Suprapubic skin (tissue), 4 donors: ENCODE data around the gene MAGI1. TPM values are rescaled to one million over a fixed set of nuclear protein-coding genes. Genes with fewer than 3 reads are reported as not detected.

Experiments
- DNase-seq, 2 donors: peaks; one replicate each; pipeline ENCODE4 v3.0.0-alpha.2; 2019; ENCODE audit warnings: low spot score in 2 of 2
- H3K27ac ChIP-seq: fragments of 200-600 bp; sonication (generic); one replicate; pipeline ENCODE4 v1.5.1; 2019
- H3K27me3 ChIP-seq: fragments of 200-600 bp; sonication (generic); one replicate; pipeline ENCODE4 v1.5.1; 2019
- H3K36me3 ChIP-seq: fragments of 200-600 bp; sonication (generic); one replicate; pipeline ENCODE4 v1.5.1; 2019
- H3K4me1 ChIP-seq: fragments of 200-600 bp; sonication (generic); one replicate; pipeline ENCODE4 v1.5.1; 2019
- H3K4me3 ChIP-seq: fragments of 200-600 bp; sonication (generic); one replicate; pipeline ENCODE4 v1.5.1; 2019; ENCODE audit warnings: mild to moderate bottlenecking
- H3K9me3 ChIP-seq: fragments of 200-600 bp; sonication (generic); one replicate; pipeline ENCODE4 v1.5.1; 2019
- CTCF ChIP-seq, 2 donors: fragments of 200-600 bp in 1 of 2; fragments of 450-650 bp in 1 of 2; sonication (generic) in 1 of 2; IDR thresholded peaks; one replicate each; pipeline ENCODE4 v1.5.1; 2016 to 2019; ENCODE audit warnings: antibody characterized with exemption in 2 of 2, mild to moderate bottlenecking in 1 of 2, moderate library complexity in 1 of 2
- EP300 ChIP-seq: sonication (generic); formaldehyde crosslinking; IDR thresholded peaks from one replicate; pipeline ENCODE4 v1.6.1; 2017; ENCODE audit warnings: antibody characterized with exemption
- POLR2A ChIP-seq, 2 donors: fragments of 450-650 bp; IDR thresholded peaks; one replicate each; pipeline ENCODE4 v1.6.1; 2017; ENCODE audit warnings: antibody characterized with exemption in 2 of 2, mild to moderate bottlenecking in 2 of 2, moderate library complexity in 2 of 2
- POLR2AphosphoS5 ChIP-seq, 3 donors: sonication (generic); formaldehyde crosslinking; IDR thresholded peaks; one replicate each; pipeline ENCODE4 v1.6.1; 2017; ENCODE audit warnings: antibody characterized with exemption in 3 of 3
- WGBS: methylation state at CpG from one replicate; pipeline ENCODE4 v1.1.5; 2018; 5-methylcytosine and 5-hydroxymethylcytosine counted together
- total RNA-seq, 4 donors: library from RNA; depleted of rRNA; stranded (reverse); fragments of >200 nt; gene quantifications; one replicate each; pipeline ENCODE4 v1.1.0, GENCODE V29; 2016

The MAGI1 gene
- total RNA-seq, 4 donors from 2014 or later, result 37.9 to 71.5 (median 48.6) TPM

GRCh38 chr3:65449841-65450428 lies 588.8 kb downstream of the MAGI1 start:
- H3K4me1 ChIP-seq, result no peaks in the 10 kb centered on the region
- DNase-seq, result no peak

GRCh38 chr3:65448120-65448519 lies 590.6 kb downstream of the MAGI1 start:
- no peak for DNase-seq
- Histone ChIP-seq H3K36me3 (no peaks in the 10 kb centered on the region), H3K4me3 (no peak overlapping the region), H3K27ac (no peak overlapping the region), H3K27me3 (no peaks in the 10 kb centered on the region), H3K4me1 (no peaks in the 10 kb centered on the region), H3K9me3 (no peaks in the 10 kb centered on the region)
- 81% methylated on average over 3 of the region's 3 CpGs for whole genome bisulfite sequencing
- TF ChIP-seq CTCF (IDR thresholded peaks at IDR 0.05) (no peak), POLR2AphosphoS5 (IDR thresholded peaks at IDR 0.05) (no peak), POLR2A (IDR thresholded peaks at IDR 0.05) (no peak), EP300 (no peak)

More at GRCh38 chr3:65449841-65450428, 588.8 kb downstream of the MAGI1 start:
- H3K36me3 ChIP-seq, result no peaks in the 10 kb centered on the region
- WGBS, result 96% methylated on average over 6 of the region's 6 CpGs
- H3K9me3 ChIP-seq, result no peaks in the 10 kb centered on the region
- no peaks in the 10 kb centered on the region for H3K27me3 ChIP-seq
- H3K4me3 ChIP-seq, result no peak overlapping the region
- H3K27ac ChIP-seq, result no peak overlapping the region
- no peak for TF ChIP-seq POLR2AphosphoS5 (IDR thresholded peaks at IDR 0.05)
- no peak for TF ChIP-seq EP300
- TF ChIP-seq POLR2A (IDR thresholded peaks at IDR 0.05), result no peak
- TF ChIP-seq CTCF (IDR thresholded peaks at IDR 0.05), result no peak

GRCh38 chr3:65445573-65446169 lies 593.0 kb downstream of the MAGI1 start:
- no peak for DNase-seq
- TF ChIP-seq EP300, result no peak
- no peak for TF ChIP-seq CTCF (IDR thresholded peaks at IDR 0.05)
- no peak for TF ChIP-seq POLR2A (IDR thresholded peaks at IDR 0.05)
- no peak for TF ChIP-seq POLR2AphosphoS5 (IDR thresholded peaks at IDR 0.05)
- Histone ChIP-seq H3K27me3 (no peaks in the 10 kb centered on the region), H3K4me3 (no peak overlapping the region), H3K36me3 (no peaks in the 10 kb centered on the region), H3K27ac (no peak overlapping the region), H3K9me3 (no peaks in the 10 kb centered on the region), H3K4me1 (no peaks in the 10 kb centered on the region)
- 93% methylated on average over 4 of the region's 4 CpGs for WGBS

GRCh38 chr3:65444447-65444815 lies 594.3 kb downstream of the MAGI1 start:
- Histone ChIP-seq H3K27ac (no peak overlapping the region), H3K4me1 (no peaks in the 10 kb centered on the region), H3K27me3 (no peaks in the 10 kb centered on the region), H3K9me3 (no peaks in the 10 kb centered on the region), H3K36me3 (no peaks in the 10 kb centered on the region), H3K4me3 (no peak overlapping the region)
- TF ChIP-seq POLR2AphosphoS5 (IDR thresholded peaks at IDR 0.05) (no peak), CTCF (IDR thresholded peaks at IDR 0.05) (no peak), EP300 (no peak), POLR2A (IDR thresholded peaks at IDR 0.05) (no peak)
- no peak for DNase-seq
- WGBS, result 78% methylated on average over 7 of the region's 7 CpGs

GRCh38 chr3:65443739-65444446 lies 594.8 kb downstream of the MAGI1 start:
- 95% methylated on average over 4 of the region's 4 CpGs for whole genome bisulfite sequencing

More at GRCh38 chr3:65443739-65444446, 594.8 kb downstream of the MAGI1 start:
- Histone ChIP-seq H3K27ac (no peak overlapping the region), H3K4me3 (no peak overlapping the region), H3K9me3 (no peaks in the 10 kb centered on the region), H3K36me3 (no peaks in the 10 kb centered on the region), H3K4me1 (no peaks in the 10 kb centered on the region), H3K27me3 (no peaks in the 10 kb centered on the region)
- TF ChIP-seq POLR2A (IDR thresholded peaks at IDR 0.05) (no peak), POLR2AphosphoS5 (IDR thresholded peaks at IDR 0.05) (no peak), CTCF (IDR thresholded peaks at IDR 0.05) (no peak), EP300 (no peak)
- DNase-seq, result no peak
